Activated naive CD8-positive, alpha-beta T cell treated with anti-CD3 and anti-CD28 coated beads, Interleukin-2, amount 50 U/mL, for 16 hours (primary cell): ENCODE results near the gene CHRD.

ENCODE experiments used
- DNase-seq: peaks from one replicate; pipeline ENCODE4 v3.0.0-alpha.2; 2020; ENCODE audit warnings: low read depth, low spot score

The CHRD gene

DNA sequence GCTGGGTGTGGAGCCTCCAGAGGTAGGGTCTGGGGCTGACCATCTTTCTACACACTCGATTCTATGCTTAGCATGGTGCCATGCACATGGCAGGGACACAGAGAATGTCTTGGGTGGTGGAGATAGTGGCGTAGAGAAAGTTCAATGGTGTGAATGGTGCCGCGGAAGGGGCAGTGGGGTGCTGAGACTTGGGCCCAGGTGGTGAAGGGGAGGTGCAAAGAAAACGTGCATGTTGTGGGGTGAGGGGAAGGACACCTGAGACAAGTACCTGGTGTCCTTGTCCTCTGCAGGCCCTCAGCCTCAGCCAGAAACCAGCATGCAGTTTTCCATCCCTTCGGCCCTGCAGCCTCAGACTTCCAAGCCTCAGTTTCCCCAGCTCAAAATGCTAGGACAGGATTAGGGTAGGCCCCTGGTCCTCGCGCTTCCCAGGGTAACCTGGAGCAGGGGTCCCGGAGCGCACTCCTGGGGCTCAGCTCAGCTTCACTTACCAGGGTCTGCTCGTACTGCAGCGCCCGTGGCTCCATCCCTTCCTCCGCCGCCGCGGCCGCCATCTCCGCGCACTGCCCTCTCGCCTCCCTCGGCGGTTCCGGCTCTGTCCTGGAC, 18.8 kb upstream of the CHRD start:
- DNase-seq = no peak

DNA sequence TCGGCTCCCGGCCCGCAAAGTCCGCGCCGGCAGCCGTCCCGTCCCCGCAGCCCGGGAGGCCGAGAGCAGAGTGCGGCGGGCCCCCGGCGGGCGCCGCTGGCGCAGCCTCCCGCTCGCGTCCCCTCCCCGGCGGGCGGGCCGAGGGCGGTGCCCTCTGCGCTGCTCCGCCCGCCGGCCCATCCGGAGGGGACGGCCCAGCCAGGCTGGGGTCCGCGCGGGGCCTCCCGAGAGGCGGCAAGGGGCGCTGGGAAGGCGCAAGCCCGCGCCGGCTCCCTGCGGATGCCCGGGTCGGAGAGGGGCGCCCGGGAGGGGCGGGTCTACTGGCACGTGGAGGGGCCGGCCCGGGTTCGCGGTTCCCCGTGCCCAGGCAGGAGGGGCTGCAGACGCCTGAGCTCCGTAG, 18.3 kb upstream of the CHRD start, which contains the start of the genes CLCN2 and POLR2H:
Gene CLCN2 (minus strand): TSS at position 74 of the 400 bp plus-strand sequence. CDS start 126 bp downstream, outside the sequence.
Gene POLR2H (plus strand): TSS at position 179 of the 400 bp plus-strand sequence. CDS start 1,783 bp downstream, outside the sequence.
- no peak for DNase-seq

DNA sequence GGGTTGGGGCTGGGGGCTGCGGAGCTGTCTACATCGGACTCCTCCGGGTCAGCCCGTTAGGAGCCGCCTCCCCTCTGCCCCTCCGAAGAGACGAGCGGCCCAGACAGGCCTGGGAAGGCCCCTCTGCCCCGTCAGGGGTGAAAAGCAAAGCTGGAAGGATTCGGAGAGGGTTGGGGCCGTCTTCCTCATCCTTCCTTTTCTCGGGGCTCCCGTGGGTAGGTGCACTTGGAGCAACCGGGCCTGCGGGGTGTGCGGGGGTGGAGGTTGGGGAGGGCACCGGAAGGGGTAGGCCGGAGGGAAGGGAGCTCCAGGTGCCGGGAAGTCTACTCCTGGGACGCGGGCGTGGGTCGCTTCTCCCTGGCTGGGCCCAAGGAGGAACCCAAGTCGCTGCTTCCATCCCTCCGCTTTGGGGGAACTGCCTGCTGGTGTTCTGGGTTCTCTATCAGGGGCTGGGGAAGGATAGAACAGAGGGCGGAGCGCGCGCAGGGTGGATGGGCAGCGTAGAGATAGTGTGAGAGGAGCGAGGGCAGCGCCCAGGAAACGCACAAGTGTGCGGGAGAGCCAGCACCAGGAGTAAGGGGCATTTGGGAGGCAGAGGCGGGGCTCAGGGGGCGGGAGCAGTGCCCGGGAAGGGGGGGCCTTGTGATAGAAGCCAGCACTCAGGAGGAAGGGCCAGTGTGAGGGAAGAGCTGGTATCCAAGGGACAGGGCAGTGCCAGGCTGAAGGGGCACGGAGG, 17.8 kb upstream of the CHRD start:
- DNase-seq = no peak

DNA sequence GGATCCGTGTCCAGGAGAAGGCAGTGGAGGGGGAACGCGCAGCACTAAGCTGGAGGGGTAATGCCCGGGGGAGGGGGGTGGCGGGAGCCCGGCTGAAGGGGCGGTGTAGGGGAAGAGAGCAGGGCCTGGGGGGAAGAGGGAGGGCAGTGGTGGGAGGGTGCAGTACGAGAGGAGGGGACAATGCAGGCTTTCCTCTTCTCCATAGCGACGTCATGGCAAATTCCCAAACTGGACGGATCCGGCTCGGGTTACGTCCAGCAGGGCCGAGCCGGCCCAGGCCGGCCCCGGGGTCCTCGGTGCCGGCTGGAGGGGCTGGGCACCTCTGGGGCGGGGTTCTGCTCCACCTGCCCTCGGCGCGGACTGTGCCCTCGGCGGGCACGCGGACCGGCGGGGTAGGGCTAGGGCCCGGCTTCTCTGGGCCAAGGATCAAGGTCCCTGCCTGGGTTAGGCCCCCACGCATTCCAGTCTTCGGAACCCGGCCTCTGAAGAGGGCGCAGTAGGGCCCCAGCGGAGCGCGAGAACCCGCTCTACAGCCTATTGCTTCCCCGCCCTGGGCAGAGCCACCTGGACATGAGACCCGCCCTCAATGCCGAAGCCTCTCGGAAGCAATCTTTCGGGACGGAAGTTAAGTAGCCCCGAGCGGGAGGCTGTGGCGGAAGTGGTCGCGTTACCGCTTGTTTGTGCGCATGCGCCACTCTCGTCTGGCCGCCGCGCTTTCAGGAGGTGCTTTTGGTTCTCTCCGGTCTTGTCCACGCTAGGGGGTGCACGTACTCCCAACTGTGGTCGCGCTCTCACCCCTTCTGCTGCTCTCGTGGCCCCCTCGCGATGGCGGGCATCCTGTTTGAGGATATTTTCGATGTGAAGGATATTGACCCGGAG, 16.9 kb upstream of the CHRD start:
- DNase-seq = peak; percentile 87

DNA sequence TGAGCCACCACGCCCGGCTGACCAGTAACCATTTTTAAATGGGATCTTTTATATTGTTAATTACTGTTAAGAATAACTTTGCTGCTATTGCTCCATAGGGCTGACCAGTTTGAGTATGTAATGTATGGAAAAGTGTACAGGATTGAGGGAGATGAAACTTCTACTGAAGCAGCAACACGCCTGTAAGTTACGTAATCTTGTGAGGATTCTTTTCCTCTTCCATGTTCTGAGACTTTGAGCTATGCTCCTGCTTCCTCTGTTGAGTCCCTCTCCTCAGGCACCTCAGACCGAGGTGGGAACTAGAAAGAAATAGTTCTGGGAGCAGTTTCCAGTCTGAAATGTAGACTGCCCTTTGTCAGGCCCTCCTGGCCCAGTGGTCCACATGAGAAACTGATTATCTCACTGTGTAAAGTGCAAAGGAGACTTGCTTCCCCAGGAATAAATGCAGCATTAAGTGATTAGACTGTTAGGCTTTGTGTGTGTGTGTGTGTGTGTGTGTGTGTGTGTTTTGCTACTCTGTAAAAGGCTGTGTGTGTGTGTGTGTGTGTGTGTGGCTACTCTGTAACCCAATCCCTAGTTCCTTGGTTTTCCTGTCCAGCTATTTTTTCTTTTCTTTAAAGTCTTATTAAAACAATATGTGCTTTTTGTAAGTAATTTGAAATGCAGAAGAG, 13.1 kb upstream of the CHRD start:
- no peak for DNase-seq

DNA sequence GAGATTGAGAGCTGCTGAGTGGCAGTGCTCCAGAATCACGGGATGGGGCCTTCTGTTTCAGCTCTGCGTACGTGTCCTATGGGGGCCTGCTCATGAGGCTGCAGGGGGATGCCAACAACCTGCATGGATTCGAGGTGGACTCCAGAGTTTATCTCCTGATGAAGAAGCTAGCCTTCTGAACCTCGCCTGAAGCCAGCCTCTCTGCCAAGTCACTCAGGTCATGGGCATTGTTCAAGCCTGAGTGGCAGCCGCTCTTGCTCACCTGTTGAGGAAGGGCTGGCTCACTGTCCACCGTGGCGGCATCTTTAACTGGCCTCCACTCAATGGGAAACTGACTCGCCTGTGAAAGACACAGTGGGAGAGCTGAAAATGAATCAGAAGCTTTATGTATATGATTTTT, 11.7 kb upstream of the CHRD start:
- DNase-seq = no peak

DNA sequence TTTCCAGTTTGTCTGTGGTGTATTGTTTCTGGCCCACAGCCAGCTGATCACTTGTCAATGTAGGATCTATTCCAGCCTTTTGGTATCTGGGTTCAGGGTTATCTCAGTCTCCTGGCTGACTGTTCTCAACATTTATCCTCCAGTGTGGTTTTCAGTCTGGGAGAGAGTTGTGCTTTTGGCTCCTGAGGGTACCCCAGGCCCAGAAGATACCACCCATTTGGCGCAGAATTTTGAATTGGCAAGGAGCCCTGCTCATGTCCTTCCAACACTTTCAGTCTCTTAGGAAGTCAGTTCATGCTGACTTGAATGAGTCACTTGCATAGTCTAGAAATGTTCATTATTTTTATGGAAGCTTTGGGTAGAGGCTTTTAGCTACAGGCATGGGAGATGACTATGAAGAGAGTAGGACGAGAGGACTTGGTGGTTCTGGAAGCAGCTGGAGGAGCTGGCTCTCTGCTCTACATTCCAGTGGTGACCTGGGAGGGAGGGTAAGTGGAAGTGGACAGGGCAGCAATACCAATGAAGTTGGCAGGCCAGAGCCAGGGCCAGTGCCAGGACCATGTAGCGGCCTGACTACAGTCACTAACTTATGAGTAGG, 11.2 kb upstream of the CHRD start:
- DNase-seq = no peak

DNA sequence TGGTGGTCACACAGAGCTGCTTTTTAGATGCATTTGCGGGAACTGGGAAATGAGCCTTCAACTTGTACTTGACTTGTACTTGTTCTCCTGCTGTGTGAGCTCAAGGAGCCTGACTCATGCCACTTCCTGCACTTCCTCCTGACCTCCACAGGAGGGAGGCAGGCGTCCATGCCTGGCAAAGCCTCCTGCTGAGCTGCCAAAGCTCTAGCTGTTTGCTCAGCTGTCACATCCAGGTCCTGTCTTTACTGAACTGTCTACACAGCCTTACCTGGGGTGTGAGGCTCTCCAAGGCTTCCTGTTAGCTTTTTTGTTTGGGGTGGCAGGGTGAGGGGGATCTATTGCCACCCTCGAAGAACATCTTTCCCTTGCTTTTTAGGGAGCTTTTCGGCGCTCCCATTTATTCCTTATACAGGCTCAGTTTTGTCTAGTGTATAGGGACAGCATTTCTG, 8.3 kb upstream of the CHRD start:
- DNase-seq = no peak

DNA sequence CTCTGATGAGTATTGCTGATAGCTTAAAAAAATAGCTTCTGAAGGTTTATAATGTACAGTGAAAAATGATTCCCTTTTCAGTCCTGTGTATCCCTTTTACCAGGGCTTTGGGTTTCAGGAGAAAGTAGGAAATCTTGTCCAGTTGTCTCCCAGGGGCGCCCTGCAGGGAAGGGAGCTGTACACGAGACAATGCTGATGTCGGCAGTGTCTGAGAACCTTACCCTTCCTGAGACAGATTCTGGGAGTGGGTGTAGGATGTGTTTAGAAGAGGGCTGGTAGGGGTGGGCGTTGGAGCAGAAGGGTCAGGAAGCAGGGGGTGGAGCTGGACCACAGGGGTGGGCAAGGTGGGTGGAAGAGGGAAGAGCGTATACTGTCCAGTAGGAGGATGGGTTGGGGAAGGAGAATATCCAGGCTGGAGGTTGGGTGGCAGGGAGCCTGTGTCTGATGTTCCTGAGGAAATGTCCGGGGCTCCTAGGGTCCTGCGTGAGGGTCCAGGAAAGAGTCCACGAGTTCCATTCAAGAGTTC, 7.5 kb upstream of the CHRD start:
- no peak for DNase-seq

DNA sequence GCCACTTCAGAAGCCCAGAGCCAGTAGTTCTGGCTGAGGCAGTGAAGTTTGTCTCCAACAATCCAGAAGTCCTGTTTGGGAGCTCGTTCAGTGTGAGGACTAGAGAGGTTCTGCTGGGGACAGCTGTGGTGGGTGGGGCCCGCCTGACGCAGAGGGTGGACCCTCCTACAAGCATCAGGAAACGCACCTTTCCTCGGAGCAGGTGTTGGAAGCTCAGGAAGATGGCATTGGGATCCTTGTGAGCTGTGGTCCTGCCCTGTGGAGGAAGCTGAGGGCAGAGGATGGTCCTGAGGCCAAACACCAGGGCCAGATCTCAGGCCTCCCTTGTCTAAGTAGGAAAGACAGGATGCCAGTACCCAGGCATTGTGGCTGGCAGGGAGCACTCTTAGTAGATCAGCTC, 6.9 kb upstream of the CHRD start:
- DNase-seq = no peak

DNA sequence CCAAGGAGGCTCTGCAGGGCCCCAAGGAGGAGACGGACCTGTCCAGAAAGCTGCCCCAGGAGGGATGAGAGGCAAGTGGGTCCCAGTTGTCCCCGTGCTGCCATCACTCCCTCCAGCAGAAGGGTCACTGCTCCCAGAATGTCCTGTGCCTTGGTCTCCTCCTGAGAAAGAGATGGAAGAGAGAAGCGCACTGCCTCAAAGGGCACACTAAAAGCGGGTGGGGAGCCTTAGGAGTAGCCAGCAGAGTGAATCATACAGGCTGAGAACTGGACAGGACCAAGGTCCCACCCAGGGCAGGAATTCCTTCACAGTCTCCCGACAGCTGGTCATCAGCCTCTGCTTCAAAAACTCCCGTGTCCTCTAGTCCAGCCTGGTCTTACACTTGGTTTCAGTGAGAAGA, 6.4 kb upstream of the CHRD start:
- DNase-seq = no peak

DNA sequence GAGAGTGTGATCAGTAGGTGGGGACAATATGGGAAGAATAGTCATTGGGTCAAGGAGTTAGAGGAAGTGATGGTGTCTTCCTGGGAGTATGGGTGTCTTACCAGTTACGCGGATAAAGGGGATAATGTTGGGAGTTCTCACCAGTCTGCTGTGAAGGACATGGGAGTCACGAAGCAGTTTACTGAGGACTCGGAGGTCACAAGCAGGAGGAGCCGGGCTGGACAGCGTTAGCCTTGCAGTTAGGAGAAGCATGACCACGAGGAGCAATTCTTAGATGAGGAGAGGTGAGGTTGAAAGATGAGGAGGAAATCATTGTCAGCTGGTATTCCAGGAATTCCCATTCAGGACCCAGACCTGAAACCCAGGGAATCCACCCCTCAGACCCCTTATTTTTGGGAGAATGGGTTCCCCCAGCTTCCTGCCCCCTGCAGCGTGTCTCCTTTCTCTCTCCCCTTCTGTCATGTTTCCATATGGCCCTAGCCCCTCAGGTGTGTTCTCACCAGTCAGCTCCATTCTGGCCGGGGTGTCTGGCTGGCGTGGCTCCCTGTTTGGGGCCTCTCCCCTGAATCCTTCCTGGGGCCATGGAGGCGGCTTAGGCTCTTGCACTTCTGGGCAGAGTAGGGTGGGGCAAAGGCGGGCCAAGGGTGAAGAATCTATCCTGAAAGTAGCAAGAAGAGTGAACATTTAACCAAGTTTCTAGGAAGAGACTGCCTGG, 4.0 kb upstream of the CHRD start:
- DNase-seq = no peak

DNA sequence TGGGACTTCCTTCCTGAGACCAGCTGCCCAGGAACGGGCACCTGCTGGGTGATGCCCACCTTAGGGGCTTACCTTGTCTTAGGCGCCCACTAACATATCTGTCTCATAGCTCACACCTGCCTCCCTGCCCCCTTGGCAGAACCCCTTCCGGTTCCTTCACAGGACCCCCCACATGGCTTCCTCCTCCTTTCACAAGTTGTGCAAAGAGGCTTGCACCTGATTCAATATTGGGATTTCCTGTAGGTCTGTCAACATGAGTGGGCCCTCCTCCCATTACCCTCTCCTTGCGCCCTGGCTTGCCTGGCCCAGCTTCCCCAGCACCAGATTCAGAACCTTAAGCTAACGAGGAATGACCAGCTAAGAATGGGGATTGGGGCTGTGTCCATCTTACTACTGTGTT, 2.5 kb upstream of the CHRD start:
- no peak for DNase-seq

DNA sequence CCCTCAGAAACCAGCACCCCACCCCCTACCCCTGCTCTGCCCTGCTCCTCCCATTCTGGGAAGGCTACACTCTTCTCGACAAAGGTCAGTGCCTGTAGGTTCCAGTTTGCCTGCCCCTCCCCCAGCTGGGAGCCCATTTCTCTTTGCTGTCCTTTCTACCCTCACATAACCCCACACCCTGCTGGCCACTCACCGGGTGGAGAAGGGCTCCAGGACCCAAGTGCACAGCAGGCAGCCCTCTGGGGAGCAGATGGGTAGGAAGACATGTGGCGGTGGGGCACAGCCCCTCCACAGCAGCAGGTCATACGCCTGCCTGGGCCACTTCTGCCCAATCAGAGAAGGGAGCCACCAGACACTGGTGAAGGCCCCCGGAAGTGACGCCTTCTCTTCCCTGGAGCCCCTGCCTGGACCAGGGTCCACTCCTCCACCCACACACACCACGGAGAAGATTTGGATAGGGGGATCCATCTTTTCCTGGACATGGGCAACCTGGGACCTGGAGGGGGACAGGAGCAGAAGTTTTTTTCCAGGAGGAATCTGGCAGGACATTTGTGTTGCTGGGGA, 1.9 kb upstream of the CHRD start, which contains the start of gene THPO:
Gene THPO (minus strand): TSS at position 326 of the 564 bp plus-strand sequence. CDS start 1,948 bp downstream, outside the sequence.
- DNase-seq = no peak

DNA sequence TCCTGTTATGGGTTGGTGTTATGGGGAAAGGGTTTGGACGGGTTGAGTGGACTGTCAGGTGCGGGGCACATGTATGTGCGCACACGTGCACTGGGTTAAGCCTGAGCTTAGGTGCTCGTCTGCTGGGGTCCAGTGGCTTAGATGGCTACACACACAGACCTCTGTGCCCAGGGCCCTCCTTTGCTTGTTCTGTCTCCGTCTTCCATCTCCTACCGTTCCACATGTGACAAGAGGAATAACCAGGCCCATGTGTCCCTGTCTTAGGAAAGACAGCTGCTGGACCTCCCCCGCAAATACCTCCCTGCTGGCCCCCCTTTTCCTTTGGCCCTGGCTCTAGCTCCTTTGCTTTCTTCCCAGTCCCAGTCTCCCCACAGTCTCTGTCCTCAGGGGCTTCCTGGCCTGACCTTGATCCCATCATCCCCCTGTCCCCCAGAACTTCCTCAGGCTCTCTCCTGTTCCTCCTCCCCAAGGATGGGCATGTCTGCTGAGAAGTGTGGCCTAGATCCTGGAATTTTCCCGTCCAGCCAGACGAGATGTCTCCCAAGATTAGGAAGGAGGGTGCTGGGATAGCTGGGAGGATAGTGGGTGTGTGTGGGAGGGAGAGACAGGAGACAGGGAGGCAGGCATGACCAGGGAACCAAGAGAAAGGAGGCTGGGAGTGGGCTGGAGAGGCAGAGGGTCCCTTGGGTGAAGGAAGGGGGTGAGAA, 1.1 kb upstream of the CHRD start:
- no peak for DNase-seq

DNA sequence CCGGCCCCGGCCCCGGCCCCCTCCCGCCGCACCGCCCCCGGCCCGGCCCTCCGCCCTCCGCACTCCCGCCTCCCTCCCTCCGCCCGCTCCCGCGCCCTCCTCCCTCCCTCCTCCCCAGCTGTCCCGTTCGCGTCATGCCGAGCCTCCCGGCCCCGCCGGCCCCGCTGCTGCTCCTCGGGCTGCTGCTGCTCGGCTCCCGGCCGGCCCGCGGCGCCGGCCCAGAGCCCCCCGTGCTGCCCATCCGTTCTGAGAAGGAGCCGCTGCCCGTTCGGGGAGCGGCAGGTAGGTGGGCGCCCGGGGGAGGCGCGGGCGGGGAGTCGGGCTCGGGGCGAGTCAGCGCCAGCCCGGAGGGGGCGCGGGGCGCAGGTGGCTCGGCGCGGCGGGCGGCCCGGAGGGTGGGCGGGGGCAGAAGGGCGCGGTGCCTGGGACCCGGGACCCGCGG, 352 bp downstream of the CHRD start:
- DNase-seq = no peak

DNA sequence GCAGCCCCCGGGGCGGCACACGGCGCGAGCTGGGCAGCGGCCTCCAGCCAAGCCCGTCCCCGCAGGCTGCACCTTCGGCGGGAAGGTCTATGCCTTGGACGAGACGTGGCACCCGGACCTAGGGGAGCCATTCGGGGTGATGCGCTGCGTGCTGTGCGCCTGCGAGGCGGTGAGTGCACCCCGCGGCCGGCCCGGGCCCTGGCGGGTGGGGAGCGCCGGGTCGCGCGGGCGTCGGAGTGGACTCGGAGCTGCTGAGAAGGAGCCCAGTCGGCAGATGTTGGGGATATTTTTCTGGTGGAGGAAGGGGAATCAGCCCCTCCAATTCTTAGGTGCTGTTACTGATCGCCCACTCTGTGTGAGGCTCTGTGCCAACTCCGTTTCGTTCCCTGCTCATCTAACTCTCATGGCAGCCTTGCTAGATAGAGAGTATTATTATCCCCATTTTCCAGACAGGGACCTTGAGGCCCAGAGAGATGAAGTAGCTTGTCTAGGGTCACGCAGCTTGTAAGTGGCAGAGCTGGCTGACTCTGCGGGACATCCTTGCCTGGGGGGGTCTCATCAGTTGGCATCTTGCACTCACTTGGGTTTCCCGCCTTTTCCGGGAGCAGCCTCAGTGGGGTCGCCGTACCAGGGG, 890 bp downstream of the CHRD start:
- DNase-seq = no peak
